22Rv1 (cell line): ENCODE results near the gene MEGF11.
"Not testable (repeated sequence)": the region's sequence is repeated elsewhere in the genome, so short reads cannot be mapped to it uniquely, and the experiment has no call there.

Experiments
- CTCF ChIP-seq: fragments of 450-650 bp; IDR thresholded peaks from 2 replicates; pipeline ENCODE4 v1.5.1; 2017; ENCODE audit warnings: mild to moderate bottlenecking
- ZFX ChIP-seq: fragments of 450-650 bp; IDR thresholded peaks from 2 replicates; pipeline ENCODE4 v1.6.1; 2017; ENCODE audit warnings: antibody characterized with exemption, borderline replicate concordance

- not testable (repeated sequence) for TF ChIP-seq CTCF, ZFX
Measured at GRCh38 chr15:66003129-66003528, 250.4 kb downstream of the MEGF11 start.
